Bladder microvascular endothelial cell (primary cell): ENCODE data around the gene PSMB9. TPM values are rescaled to one million over a fixed set of nuclear protein-coding genes. Genes with fewer than 3 reads are reported as not detected.

Source experiments
- total RNA-seq: library from RNA; depleted of rRNA; stranded (reverse); fragments of >200 nt; gene quantifications from 2 replicates; pipeline ENCODE4 v1.2.3, GENCODE V29; 2014

Gene PSMB9
- 27.0 and 55.5 TPM in 2 replicates for total RNA-seq

DNA sequence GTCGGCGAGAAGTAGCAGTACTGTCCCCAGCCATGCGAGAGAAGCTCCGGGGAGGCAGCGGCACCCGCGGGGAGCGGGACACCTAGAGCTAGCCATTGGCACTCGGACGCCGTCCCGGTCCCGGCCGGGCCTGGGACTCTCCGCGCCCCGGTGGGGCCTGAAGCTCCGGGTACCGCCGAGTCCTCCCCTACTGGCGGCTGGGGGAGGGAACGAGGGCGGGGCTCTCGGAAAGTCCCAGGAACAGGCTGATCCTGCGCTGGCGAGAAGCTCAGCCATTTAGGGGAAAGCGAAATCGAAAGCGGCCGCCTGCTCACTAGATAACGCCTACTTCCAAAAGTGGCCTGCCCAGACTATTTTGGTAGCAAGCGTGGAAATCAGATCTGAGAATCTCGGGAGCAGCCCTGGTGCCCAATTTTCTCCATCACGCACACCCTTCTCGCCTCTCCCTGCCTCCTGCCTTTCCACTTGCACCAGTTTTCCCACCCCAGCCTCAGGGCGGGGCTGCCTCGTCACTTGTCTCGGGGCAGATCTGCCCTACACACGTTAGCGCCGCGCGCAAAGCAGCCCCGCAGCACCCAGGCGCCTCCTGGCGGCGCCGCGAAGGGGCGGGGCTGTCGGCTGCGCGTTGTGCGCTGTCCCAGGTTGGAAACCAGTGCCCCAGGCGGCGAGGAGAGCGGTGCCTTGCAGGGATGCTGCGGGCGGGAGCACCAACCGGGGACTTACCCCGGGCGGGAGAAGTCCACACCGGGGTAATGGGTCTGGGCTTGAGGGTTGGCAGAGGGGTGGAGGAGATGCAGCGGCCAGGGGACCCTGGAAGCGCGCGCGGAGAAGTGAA lies at the start of gene PSMB9, which contains the start of gene TAP1:
Gene PSMB9 (plus strand): TSS at position 652 of the 835 bp plus-strand sequence. CDS start 38 bp downstream, at position 690.
Gene TAP1 (minus strand): TSS at position 164 of the 835 bp plus-strand sequence. CDS start 68 bp downstream, at position 96.

DNA sequence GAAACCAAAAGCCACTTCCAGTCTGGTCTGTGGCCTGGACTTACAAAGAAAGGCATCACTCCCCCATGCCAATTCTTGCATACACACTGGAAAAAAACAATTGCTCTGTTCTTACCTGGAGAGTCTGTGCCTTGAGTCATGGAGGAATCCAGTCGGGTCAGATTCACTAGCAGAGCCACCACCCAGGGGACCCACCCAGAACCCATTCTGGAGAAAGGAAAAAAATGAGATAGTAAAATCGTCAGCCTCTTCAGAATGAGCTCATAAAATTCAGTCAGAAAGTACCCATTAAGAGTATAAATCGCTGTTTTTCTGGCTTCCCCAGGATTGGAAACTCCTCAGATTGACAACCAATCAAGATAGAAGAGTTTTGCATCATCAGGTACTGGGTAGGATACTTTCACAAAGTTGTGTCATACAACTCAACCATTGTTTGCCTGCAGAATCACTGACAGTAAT lies 37.2 kb upstream of the PSMB9 start, which contains the start of gene HLA-DOB:
Gene HLA-DOB (minus strand): TSS at position 257 of the 459 bp plus-strand sequence. CDS start 51 bp downstream, at position 206.

DNA sequence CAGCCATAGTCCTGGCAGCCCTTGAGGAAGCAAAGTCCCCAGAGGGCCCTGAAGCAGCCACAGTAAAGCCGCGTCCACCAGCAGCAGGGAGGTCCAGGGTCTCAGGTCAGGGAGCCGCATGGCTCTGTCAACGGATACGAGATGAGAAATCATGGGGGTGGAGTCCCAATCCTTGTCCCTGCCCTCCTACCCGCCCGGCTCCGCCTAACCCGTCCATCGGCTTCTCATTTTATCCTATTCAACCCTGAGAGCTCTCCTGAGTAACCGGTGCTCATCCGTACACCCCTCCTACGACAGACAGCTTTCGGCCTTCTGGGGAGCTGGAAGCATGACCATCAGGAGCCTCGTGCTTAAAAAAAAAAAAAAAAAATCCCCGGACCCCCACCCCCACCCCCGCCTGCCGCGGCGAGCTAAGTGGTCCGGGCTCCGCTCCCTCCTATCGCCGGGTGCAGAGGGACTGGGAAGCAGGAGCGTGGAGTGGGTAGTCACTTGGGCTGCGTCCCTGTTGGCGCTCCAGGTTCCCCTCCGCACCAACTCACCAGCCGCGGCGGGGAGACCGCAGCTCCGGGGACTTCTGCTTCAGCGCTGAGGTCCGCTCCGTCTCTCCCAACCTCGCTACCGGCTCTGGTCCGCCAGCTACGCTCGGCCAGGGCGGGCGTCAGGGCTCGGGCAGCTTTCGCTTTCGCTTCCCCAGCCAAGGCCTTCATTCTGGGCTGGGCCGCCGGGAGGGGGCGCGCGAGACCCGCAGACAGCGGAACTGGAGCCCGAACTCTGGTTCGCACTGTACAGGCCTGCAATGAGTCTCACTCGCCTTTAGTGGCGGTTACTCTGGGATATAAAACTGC lies 15.7 kb upstream of the PSMB9 start, which contains the start of gene TAP2:
Gene TAP2 (minus strand): TSS at position 626 of the 845 bp plus-strand sequence. CDS start 506 bp downstream, at position 120.

DNA sequence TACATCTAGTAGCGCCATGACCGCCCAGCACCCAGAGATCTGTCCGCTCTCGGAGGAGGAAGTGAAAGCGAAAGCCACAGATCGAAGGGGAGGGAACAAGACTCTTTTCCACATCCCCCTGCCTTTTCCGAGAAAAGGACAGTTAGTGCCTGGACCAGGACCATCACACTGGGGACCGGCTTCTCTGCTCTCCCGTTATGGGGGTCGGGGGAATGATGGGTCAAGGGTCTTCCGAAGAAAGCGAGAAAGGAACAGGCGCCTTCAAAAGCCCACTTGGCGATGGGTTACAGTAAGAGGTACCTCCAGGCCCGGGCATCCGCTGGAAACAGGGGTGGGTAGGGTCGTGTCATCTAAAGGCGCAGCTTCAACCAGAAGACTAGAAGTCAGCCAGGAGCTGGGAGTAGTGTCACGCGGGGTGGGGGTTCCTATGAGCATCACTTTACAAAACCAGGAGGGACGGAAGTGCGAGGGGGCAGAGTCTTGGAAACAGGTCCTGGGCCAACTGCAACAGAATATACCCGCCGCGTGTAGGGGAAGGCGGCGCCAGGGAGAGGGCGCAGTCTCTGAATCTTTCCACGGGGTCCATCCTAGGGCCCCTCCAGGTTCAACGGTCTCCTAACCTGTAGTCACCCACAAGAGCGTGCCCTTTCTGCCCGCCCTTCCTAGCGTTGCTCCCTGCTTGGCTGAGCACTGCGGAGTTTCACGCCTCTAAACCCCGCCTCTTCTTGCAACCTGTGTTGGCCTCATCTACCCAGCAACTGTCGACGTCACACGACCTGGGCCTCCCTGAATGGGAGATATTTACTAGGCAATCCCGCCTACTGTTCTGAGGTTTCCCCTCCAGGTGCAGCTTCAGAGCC lies 9.8 kb upstream of the PSMB9 start, which contains the start of gene PSMB8:
Gene PSMB8 (minus strand): TSS at position 69 of the 860 bp plus-strand sequence. CDS start 51 bp downstream, at position 18.

Other genes with a start within 250 kb of the PSMB9 start
- gene HLA-DQA1, start 216.8 kb upstream of the PSMB9 start, total RNA-seq = not detected in 2 replicates
- gene HLA-DQB1, start 187.5 kb upstream of the PSMB9 start, total RNA-seq = 1.6 TPM in 1 of 2 replicates, not detected in the other
- gene HLA-DQA2, start 112.8 kb upstream of the PSMB9 start, total RNA-seq = not detected in 2 replicates
- gene HLA-DQB2, start 90.7 kb upstream of the PSMB9 start, total RNA-seq = not detected in 2 replicates
- not detected in 2 replicates for gene HLA-DOB, start 37.2 kb upstream of the PSMB9 start, total RNA-seq
- gene TAP2, start 15.5 kb upstream of the PSMB9 start, total RNA-seq = 50.0 and 113 TPM in 2 replicates
- gene PSMB8, start 10.1 kb upstream of the PSMB9 start, total RNA-seq = 67.2 and 113 TPM in 2 replicates
- gene TAP1, start 488 bp upstream of the PSMB9 start, total RNA-seq = 65.6 and 77.2 TPM in 2 replicates
- 1.0 and 2.4 TPM in 2 replicates for gene HLA-DMB, start 86.8 kb downstream of the PSMB9 start, total RNA-seq
- gene HLA-DMA, start 98.9 kb downstream of the PSMB9 start, total RNA-seq = 1.1 and 2.6 TPM in 2 replicates
- 46.0 and 74.8 TPM in 2 replicates for gene BRD2, start 114.4 kb downstream of the PSMB9 start, total RNA-seq
- gene HLA-DOA, start 155.4 kb downstream of the PSMB9 start, total RNA-seq = 0.16 TPM in 1 of 2 replicates, not detected in the other
- 10.8 and 12.3 TPM in 2 replicates for gene HLA-DPA1, start 219.5 kb downstream of the PSMB9 start, total RNA-seq
- gene HLA-DPB1, start 221.8 kb downstream of the PSMB9 start, total RNA-seq = 18.9 and 33.0 TPM in 2 replicates